Activated CD4-positive, CD25-positive, alpha-beta regulatory T cell treated with anti-CD3 and anti-CD28 coated beads, Interleukin-2, amount 50 U/mL, for 24 hours (primary cell): ENCODE measurements around the gene TENM4.

Experiments
- ATAC-seq, 2 donors: fragments of 150-1000 bp; cut with Tn5 transposase; one replicate each; pipeline ENCODE4 v1.10.0; 2021; ENCODE audit warnings: mild to moderate bottlenecking in 1 of 2, moderate library complexity in 1 of 2

The TENM4 gene

DNA sequence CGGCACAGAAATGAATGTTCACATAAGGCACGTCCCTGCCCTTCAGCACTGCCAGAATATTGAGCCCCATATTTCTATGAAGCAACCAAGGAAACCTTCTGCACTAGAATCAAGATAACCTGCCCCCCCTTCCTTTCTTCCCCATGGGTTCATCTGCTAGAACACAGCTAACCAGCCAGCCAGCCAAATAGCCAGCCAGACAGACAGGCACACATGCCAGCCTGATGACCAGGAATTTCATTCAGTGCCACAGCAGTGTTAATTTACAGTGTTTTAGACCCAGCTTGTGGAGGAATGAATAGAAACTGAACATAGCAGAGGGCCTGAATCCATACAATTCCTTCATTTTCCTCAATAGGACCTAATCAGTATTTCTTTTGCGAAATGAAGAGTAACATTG is 57.0 kb downstream of the TENM4 start:
- no peak for ATAC-seq

GRCh38 chr11:79382301-79383050 is 58.4 kb downstream of the TENM4 start:
- ATAC-seq: no peak

GRCh38 chr11:79381036-79381435 is 59.8 kb downstream of the TENM4 start:
- ATAC-seq: no peak

GRCh38 chr11:79377406-79377805 is 63.4 kb downstream of the TENM4 start:
- no peak for ATAC-seq

GRCh38 chr11:79375818-79376550 is 64.8 kb downstream of the TENM4 start:
- ATAC-seq: no peak

- ATAC-seq: no peak
Observed at GRCh38 chr11:79374727-79375126, 66.1 kb downstream of the TENM4 start.

DNA sequence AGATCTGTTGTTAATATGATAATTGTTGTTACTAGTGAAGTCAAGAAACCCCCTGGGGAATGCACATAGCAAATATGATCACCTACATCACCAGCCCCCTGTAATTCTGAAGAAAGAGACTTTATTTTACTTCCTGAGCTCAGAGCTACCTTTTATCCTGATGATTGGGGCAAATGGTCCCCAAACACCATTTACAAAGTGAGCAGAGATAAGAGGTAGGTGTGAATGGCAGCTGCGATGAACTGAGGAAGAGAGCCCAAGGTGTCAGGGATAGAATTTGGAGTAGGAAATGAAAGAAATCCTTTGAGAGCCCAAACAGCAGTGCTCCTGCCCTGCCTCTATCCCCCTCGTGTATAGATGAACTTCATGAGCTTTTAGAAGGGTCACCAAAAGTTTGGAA is 69.1 kb downstream of the TENM4 start:
- no peak for ATAC-seq

GRCh38 chr11:79371152-79371551 is 69.7 kb downstream of the TENM4 start:
- no peak for ATAC-seq

DNA sequence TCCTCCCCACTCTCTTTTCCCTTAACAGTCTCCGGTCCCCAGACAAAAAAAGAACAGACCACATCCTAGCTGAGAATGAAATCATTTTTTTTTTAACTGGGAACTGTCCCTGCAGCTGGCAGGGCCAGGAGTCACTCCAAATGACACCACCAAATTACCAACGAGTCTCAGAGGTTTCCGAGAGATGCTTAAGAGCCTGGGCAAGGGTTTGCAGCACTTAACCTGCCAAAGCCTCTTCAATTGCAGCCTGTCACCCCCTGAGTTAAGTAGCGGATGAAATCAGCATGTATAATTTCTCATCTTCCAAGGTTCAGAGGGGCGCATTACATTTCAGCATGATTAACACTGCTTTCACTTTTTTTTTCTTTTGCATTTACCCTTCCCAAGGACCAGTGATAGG is 71.8 kb downstream of the TENM4 start:
- no peak for ATAC-seq

DNA sequence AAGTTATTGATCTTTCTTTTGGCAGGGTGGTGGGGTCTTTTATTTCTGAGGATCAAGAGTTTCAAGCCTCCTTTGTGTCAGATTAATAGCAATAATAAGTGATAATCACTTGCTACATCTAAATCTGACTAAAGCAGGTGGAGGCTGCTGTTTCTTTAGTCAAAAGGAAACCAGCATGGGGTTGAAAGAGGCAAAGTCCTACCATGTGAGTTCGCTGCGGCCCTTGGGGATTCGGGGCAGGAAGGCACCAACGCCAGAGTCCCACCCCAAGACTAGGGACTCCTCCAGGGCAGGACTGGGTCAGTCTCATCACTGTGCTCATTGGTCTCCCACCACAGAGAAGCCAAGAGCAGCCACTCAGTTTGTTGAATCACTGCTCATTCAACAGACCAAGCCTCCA is 73.0 kb downstream of the TENM4 start:
- no peak for ATAC-seq

DNA sequence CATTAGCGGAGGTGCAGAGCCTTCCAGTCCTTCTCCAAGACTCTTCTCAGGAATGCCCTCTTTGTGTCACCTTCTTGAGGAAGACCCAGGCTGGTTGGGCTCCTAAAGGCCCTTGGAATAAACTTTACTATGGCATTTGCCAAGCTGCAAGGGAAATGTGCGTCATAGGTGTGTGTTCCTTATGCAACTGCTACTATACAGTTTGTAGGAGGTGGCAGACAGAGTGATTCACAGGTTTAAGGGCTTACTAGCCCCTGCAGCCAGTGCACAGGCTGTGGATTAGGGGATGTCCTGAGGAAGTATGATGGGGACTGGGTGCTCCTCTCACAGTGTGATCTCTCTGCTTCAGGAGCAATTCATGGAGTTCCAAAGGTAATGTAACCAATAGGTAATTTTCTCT is 74.6 kb downstream of the TENM4 start:
- no peak for ATAC-seq

DNA sequence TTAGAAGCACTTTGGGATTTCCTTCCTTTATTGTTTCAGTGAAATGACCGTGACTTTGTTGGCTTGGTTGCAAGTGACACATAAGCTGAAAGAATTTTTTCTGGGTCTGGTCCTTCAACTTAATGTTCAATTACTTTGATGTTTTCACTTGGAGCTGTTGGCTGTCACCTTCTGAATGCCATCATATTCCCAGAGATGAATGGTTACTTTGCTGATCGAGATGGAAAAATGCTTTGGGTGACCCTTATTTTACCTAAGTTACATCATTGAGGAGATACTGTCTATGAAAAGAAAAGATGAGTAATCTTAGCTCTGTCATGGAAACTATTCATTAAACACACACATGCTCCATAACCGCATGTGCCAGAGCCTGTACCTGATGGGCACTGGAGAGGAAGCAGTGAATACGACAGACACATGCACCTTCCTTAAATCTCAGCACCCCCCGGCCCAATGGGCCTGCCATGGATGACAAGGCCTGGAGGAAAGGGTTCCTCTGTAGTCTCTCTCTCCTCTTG is 76.9 kb downstream of the TENM4 start:
- no peak for ATAC-seq

DNA sequence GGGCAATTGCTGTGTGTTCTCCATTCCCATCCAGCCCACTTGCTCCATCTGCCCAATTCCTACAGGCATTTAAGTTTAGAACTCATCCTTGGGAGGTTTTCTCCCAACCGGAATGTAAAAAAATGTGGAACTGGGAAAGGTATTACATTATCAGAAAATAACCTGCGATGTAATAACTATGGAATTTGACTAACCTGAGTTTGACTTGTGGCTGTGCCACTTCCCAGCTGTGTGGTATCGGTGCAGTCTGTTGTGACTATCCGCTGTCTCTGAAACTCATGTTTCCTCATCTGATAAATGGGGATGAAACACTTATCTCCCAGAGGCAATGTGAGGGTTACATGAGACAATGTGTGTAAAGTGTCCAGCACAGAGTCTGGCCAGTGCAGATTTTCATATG is 77.6 kb downstream of the TENM4 start:
- ATAC-seq: no peak

DNA sequence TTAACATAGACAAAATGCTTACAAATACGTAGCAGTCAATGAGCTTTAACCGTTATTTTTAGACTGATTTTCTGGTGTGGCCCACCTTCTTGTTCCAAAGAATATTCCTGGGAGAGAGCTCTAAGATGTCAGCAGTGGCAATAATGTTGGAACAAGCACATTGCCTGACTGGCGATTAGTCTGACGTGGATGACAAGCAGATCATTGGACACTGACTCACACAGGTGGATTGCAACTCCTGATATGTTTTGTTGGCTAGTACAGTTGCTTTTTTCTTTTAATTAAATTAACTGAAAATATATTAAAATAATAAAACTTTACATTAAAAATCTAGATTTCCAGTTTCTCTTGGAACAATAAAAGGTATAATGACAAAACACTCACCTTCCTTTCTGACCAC is 78.0 kb downstream of the TENM4 start:
- ATAC-seq: no peak

DNA sequence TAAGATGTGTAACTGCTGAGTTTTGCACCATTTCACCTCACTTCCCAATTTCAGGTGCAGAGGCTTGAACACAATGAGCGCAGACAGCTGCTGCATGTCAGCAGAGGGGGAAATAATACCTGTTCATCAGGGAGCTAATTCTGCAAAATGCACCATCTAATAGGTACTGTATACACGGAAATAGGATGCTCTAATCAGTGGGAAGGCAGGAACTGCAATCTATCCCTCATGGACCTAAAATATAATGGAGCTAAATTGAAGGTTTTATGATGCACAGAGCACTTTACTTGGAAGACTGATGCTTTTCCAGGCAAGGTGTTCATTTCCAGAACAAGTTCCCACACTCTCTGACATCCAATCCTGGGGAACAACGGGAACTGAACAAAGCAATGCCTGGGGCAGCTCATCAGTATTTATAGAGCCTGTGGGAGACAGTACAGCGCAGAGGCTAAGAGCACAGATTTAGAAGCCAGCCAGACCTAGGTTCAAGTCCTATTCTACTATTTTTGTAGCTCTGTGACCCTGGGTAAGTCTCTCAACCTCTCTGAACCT is 78.5 kb downstream of the TENM4 start:
- ATAC-seq: no peak

DNA sequence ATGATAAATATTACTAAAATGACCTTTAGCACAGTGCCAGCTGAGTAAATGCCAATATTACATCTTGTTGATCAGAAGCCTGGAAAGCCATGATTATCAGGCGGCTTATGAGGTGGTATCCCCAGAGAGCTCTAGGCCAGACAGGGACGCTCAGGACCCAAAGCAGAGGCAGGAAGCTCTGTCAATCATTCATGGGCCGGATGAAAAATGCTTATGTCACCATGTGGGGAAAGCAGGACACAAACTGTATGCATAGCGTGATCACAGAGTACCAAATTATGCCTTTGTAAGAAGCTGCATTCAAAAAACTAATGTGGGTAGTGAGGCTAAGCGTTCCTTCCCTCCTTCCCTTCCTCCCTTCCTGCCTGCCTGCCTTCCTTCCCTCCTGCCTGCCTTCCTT is 82.6 kb downstream of the TENM4 start:
- no peak for ATAC-seq

- ATAC-seq: no peak
Observed at GRCh38 chr11:79353706-79354105, 87.1 kb downstream of the TENM4 start.

DNA sequence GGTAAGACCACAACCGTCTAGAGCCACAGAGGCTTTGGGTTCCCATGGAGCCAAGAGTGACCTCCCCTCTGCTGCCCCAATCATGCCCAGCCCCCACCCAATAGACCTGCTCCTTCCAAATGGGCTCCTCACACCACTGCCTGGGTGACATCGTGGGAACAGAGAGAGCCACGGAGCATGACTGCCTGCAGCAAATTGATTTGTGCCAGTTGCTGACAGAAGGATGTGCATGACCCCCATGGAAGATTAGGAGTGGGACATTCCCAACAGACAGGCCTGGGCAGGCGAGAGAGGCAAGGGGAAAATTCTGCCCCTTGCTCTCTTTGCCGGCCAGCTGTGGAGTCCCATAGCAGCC is 88.5 kb downstream of the TENM4 start:
- ATAC-seq: no peak

GRCh38 chr11:79348976-79349682 is 91.7 kb downstream of the TENM4 start:
- no peak for ATAC-seq

DNA sequence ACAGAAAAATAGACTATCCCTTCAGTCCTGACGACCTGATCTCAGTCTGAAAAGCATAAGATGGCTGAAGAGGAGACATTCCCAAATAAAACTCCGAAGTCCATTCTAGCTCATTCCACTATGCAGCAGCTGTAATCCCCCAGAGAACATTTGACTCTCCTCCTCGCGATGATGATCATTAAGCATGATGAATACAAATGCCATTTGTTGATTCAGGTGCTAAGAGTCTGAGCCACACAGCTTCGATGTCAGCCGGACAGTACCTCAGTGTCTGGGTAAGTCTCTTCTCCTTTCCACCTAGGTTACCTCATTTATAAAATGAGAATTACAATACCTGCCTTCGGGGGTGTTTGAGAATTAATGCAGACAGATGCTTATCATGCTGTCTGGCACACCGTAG is 94.8 kb downstream of the TENM4 start:
- no peak for ATAC-seq

- ATAC-seq: no peak
Observed at GRCh38 chr11:79344753-79345294, 96.0 kb downstream of the TENM4 start.

DNA sequence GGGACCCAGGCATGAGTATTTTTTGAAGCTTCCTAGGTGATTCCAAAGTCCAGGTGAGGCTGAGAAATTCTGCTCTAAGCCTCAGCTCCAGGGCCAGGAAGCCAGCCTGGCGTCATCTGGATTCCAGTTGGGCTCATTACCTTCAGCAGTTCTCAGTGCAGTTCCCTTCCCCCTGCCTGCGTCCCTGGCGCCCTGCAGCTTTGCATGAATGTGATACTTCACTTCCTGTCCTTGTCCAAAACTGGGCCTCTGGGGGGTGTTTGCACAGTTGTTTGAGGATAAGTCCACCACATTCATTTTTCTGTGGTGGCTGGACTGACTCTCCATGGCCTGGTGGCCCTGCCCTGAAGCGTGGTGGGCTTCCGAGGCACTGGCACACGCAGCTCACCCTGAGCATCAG is 98.1 kb downstream of the TENM4 start:
- no peak for ATAC-seq

GRCh38 chr11:79342236-79342635 is 98.6 kb downstream of the TENM4 start:
- ATAC-seq: no peak
